NCI-H226 (cell line): ENCODE results near the gene DENND10.
A peak's percentile ranks its signal among the peaks of the same experiment; 100 is the strongest.
"Not testable (repeated sequence)": the region's sequence is repeated elsewhere in the genome, so short reads cannot be mapped to it uniquely, and the experiment has no call there.

Experiments used
- DNase-seq: peaks from one replicate; pipeline ENCODE4 v3.0.0-alpha.2; 2015

DENND10 gene, protein sequence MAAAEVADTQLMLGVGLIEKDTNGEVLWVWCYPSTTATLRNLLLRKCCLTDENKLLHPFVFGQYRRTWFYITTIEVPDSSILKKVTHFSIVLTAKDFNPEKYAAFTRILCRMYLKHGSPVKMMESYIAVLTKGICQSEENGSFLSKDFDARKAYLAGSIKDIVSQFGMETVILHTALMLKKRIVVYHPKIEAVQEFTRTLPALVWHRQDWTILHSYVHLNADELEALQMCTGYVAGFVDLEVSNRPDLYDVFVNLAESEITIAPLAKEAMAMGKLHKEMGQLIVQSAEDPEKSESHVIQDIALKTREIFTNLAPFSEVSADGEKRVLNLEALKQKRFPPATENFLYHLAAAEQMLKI

DNA sequence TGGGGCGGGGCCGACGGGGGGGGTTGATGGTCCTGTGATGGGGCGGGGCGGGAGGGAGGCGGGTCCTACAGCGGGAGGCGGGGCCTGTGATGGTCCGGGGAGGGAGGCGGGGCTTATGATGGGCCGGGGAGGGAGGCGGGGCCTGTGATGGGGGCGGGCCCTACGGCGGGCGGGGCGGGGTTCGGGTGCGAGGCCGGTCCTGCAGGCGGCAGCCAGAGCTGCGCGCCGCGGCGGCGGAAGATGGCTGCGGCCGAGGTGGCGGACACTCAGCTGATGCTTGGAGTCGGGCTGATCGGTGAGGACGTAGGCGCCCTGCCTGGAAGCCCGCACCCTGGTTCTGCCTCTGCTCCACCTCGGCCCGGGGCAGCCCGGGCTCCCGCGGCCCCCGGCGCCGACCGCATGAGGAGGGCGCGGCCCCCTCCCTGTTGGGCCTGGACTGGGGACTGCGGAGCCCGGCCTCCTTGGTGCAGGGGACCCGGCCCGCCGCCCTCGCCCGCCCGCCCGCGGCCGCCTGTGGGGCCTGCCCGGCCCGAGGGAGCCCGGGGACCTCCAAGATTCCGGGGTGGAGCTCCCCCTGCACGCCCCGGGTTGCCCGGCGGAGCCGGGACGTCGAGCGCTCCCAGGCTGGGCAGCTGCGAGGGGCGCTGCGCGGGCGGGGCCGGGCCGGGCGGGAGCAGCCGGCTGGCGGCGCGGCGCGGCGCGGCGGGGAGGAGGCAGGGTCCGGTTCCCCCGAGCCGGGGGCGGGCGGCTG, at the start of gene DENND10:
Gene DENND10 (plus strand): TSS at position 211 of the 751 bp plus-strand sequence. CDS start 30 bp downstream, at position 241.
- peak; percentile 37 for DNase-seq

DNA sequence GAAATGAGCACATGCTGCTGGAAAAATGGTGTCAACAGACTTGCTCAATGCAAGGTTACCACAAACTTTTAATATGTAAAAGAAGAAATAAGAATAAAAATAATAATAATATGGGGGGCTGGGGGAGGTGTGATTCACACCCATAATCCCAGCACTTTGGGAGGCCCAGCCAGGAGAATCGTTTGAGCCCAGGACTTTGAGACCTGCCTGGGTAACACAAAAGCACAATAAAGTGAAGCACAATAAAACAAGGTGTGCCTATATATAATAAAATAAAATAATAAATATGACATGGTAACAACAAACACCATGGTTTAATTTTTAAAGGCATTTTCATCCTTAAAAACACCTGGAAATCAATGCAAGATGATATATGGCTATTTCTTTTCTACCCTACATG, 48.4 kb upstream of the DENND10 start:
- DNase-seq = no peak

DNA sequence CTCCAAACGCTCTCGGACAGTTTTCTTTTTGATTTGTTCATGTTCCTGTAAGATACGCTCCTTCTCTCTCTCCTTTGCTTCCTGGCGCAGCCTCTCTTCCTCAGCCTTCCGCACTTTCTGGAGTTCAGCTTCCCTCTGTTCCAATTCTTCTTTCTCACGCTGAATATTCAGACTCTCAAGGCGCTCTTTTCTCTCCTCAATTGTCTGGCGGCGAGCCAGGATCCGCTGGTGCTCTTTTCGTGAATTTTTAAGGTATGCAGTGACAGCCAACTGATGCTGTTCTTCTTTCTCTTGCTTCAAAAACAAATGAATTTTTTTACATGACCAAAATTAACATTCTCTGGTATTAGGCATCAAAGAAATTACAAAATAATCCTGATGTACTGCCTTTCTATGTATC, 45.9 kb upstream of the DENND10 start:
- no peak for DNase-seq

DNA sequence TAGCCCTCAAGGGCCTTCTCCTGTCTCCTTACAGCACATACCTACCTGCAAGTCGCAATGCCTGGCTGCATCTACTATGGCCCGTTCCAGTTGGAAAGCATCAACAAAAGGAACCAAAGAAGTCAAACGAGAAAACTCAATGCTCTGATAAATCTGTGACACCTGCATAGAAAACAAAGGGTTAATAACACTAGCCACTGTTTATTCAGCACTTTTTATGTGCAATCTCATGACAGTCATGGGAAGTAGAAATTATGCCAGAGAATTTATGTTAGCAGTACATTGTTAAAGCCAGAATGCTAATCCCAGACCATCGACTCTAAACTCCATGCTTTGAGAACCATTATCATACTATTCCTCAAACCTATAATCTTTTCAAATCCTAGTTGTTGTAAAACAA, 44.4 kb upstream of the DENND10 start:
- no peak for DNase-seq

DNA sequence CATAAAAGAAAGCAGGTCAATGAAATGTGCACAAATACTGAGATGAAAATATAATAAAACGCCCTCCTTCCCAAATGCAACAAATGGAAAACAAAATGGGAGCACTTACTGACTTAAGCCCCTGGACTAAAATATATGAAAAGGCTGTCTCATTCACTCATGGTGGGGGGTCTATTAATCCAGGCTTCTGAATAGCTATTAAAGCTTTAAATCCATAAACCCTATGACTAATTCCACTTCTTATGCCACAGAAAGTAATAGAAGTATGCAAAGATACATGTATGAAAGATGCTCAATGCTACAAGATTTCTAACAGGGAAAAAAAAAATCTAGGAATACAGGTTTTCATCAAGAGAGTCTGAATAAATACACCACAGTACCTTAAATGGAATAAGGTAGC, 43.8 kb upstream of the DENND10 start:
- no peak for DNase-seq

DNA sequence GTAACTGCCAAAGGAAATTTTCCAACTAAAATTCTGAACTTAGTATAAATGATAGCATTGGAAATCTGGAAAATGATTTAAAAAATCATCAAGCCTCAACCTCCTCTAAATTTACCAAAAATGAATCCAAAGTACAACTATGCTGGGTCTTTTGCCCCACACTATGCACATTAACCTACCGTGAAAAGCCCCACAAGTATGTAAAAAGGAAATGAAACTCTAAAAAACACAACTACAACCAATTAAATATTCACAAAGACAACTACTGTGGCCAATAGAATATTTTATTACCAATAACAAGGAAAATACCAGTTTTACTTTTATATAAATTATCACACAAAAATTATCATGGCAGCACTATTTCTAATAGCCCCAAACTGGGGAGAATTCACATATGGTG, 42.6 kb upstream of the DENND10 start:
- DNase-seq = no peak

DNA sequence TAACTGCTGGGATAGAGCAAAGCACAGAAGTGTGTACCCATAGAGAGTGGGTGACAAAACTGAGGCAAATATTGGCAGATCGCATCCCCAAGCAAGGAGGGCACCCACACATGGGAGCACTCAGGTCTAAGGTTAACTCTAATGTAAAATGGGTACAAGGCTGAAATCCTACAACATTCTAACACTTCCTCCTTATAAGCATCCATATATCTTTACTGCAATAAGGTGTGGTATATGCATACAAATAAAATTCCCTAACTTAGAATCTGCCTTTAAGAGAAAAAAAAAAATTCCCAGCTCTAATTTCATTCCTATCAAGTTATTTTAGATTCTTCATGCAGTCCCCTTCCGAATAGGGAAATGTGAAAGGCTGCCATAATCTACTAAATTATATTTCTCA, 42.0 kb upstream of the DENND10 start:
- no peak for DNase-seq

DNA sequence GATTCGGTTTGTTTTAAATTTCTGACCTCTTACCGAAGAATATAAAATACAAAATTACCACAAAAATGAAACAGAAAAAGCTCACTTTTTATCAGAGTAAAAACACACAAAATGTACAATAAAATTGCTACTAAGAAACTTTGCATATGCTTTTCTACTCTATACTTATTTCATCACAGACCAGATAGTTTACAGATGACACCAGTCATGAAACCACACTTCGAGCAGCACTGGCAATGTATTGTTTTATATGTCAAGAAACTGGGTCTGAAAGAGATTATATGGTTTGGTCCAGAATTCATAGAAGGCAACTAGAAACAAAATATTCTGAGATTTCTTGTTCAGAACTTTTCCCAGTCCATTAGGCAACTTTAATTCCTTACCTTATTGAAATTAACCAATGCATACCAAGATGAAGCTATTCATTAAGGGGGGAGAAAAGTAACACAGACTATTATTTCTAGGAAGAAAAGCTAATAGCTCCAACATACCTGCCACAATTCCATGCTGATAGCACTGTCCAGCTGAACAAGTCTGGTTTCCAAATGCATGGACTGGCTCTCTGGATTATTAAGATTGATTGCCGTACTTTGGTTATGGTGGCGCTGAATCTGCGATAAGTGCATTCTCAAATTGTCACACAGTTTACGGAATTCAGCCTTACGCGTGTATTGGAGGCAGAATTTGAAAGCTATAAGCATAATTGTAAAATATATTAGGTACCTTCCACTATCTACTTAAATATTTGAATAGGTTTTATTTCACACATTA, 33.3 kb upstream of the DENND10 start:
- no peak for DNase-seq

DNA sequence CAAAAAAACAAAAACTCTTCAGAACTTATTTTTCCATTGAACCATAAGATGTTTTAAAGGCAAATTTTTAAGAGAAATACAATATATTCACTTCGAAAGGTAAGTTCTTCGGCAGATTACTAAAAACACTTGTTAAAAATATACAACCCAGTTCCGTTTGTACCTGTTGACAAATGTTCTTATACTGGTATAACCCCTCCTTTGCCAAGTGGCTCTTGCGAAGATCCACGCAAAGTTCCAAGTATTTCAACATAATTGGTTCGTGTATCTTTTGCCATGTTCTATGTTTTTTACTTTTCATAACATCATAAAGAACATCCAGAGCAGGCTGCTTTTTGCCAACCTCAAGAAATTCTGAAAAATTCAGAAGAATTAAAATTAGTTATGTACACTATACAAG, 30.3 kb upstream of the DENND10 start:
- no peak for DNase-seq

DNA sequence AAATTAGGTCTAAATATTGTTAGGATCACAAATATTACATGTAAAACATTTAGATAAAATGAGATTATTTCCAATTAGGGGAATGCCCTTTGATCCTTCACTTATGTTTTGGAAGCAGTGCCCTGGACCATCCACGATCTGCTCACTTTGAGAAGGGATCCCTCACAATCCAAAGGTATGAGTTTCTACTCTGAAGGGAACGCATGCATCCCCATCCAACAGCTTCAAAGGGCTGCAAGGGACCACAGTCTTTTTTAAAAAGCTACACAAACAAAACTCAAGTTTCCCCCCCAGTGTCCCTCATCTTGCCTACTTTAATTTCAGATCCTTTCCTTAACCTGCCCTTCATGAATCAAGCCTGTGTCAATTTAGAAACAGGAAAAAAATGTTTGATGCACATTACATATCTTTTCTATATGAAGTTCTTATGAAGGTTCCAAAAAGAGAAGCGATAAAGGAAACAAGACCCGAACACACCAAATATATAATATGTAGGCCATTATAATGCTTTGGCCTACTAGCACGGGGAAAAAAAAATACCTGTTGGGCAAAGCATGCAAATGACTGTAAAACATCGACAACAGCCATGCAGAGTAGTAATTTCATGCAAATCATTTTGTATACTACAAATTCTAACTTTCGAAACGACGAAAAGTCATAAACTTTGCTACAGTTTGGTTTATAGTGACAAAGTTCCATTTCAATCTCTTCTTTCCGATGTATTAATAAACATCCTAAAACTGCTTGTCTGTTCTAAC, 25.3 kb upstream of the DENND10 start:
- no peak for DNase-seq

DNA sequence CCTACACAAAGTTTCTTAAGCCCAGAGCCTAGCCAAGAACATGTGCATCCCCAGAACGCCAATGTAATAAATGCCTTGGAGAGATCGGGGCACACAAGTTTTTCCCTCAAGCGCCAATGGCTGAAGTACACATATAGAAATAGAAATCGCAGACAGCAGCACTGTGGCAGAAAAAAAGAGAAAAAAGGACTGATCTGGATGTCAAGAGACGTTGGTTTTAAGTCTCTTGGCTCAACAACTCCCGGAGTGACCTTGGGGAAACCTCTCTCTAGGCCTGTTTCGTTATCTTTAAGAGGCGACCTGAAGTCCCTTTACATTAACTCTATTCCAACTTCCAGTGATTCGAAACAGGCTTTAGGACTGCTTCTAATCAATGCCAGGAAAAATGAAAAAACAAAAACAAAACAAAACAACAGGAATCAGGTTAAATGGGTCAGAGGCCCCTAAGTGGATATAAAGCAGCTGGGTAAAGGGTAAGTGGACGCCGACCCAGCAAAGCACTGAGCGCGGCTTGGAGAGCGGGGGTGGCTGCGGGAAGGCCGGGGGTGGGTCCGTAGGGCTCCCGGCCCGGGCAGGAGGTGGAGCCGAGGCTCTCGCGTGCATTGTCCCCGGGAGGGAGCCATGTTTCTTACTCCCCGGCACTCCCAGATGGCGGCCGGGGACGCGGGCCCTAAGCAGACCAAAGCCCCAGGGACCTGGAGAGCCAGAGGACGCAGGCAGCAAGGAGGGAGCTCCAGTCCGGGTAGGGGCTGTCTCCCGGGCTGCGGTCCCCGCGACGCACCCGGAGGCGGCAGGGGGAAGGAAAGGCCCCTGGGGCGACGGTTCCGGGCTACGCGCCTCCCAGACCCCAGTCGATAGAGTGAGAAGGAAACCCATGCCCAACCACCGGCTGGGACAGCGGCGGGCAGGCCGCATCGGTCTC, 24.1 kb upstream of the DENND10 start:
- peak; percentile 48 for DNase-seq

DNA sequence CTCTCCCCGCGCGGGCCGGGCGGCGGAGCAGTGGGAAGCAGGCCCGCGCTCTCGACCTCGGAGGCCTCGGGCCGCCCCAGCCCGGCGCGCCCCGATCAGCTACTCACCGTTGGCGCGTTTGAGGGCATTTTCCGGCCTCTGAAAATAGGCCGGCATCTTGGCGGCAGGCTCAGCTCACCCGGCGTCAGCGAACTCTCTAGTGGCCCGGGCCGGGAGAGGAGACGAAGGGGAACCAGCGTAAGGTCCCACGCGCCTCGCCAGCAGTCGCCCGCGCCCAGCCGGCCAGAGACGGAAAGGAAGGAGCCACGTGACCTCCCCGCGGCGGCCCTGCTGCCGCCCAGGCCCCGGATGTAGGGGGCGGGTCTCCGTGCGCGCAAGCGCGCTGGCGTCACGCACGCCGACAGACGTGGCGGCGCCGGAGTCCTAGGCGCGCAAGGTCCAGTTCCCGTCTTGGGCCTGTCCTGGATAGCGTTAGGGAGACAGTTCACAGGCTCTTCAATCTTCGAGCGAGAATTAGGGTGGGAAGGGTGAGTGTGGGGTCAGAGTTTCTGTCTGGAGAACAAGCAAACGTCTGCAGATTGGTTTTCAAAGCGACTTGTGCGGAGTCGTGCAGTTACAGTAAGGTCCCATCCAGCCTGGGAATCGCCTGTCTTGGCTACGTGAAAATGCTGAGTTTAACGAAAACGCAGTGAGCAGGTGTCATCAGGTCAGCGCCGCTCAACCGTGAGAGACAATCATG, 23.2 kb upstream of the DENND10 start, which contains the start of gene EIF3A:
Gene EIF3A (minus strand): TSS at position 297 of the 739 bp plus-strand sequence. CDS start 141 bp downstream, at position 156.
- peak; percentile 67 for DNase-seq

DNA sequence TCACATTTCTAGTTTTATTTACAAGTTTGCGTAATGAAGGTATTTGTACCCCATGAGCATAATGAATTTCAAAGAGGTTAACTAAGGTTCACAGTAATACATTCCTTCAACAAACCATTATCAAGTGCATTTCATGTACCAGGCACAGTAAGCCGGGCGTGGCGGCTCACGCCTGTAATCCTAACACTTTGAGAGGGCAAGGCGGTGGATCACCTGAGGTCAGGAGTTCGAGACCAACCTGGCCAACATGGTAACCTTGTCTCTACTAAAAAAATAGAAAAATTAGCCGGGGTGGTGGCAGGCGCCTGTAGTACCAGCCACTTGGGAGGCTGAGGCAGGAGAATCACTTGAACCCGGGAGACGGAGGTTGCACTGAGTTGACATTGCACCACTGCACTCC, 19.0 kb upstream of the DENND10 start:
- no peak for DNase-seq

DNA sequence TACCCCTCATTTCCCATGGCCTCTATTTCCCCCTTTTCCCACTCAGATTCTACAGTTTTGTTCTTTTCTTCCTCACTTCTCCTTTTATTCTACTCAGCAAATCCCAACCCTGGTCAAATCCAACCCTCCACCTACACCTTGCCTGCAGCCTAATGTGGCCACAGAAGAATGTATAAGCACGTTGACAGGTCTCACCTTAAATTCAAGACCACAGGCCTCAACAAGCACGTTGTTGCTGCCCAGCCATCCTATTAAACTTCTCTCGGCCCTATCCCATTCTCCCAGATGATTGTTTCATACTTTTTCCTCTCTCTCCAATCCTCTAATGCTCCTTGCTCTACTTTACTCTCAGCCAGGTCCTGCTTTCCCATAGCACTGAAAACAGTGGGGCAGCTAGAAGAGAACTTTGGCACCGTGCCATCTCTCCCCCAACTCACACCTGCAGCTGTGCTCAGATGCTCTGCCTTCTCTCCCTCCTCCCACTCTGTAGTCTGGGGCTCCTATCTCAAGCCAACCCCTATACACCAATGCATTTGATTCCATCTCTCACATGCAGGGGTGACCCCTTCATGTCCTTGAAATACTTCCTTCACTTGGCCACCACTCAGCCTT, 16.5 kb upstream of the DENND10 start:
- DNase-seq = no peak

DNA sequence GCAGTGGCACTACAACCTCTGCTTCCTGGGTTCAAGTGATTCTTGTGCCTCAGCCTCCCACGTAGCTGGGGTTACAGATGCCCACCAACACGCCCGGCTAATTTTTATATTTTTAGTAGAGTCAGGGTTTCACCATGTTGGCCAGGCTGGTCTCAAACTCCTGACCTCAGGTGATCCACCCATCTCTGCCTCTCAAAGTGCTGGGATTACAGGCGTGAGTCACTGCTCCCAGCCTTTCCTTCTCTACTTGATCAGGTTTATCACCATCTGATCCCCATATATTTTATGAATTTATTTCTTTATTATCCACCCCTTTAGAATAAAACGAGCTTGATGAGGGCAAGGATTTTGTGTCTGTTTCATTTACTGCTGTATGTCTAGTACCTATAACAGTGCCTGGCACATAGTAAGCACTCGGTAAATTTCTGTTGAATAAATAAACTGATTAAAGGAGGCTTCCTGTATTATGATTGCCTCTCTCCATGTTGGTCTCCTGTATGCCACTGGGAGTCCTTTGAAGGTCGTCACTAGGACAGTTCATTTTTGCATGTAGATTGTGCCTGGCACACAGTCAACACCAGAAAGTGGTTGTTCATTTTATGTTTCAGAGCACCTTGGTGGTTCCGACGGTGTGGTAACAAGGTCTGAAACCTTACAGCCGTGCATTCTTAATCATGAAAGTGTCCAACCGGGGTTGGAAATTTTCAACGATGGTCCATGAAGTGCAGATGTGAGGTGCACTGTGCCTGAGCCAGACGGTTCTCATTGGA, 13.7 kb upstream of the DENND10 start:
- DNase-seq = no peak

DNA sequence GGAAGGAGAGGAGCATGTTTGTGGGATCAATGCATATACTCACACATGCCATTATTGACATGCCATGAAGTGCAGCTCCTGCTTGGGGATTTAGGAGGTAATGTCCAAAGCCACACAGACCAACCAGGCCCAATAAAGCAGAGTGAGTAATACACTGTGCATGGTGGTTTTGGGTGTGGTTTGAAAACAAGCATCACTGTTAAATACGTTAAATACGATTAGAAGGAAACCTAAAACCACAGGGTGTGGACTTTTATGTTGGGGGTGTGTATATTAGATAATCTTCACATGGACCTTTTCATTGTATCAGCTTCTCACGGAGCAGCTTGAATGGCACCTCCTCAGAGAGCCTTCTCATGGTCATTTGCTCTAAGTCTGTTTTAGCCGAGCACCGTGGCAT, 12.9 kb upstream of the DENND10 start:
- DNase-seq = peak; percentile 73

DNA sequence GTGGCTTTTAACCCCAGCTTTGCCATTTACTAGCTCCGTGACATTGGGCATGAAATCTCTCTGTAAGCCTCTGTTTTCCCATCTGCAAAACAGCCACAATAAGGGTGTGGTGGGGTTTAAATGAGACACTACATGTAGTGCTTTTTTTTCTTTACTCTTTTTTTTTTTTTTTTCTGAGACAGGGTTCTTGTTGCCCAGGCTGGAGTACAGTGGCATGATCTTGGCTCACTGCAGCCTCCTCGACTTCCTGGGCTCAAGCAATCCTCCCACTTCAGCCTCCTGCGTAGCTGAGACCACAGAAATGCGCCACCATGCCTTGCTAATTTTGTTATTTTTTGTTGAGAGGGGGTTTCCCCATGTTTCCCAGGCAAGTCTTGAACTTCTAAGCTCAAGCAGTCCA, 8.3 kb upstream of the DENND10 start:
- DNase-seq = no peak

DNA sequence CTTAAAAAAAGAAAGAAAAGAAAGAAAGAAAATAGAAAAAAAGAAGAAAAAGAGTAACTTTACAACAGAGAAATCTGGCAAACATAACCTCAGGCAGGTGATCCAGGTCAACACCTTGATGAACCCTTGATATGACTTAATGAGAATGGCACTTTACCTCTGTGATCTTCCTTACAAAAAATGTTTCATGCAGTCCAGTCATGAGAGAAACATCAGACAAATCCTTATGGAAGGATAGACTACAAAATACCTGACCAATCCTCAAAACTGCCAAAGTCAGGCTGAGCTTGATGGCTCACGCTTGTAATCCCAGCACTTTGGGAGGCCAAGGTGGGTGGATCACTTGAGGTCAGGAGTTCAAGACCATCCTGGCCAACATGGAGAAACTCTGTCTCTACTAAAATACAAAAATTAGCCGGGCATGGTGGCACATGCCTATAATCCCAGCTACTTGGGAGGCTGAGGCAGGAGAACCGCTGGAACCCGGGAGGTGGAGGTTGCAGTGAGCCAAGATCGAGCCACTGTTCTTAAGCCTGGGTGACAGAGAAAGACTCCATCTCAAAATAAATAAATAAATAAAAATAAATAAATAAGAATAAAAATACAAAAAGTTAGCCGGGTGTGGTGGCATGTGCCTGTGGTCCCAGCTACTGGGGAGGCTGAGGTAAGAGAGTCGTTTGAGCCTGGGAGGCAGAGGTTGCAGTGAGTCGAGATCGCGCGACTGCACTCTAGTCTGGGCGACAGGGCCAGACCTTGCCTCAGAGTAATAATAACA, 7.1 kb upstream of the DENND10 start:
- DNase-seq = not testable (repeated sequence)

DNA sequence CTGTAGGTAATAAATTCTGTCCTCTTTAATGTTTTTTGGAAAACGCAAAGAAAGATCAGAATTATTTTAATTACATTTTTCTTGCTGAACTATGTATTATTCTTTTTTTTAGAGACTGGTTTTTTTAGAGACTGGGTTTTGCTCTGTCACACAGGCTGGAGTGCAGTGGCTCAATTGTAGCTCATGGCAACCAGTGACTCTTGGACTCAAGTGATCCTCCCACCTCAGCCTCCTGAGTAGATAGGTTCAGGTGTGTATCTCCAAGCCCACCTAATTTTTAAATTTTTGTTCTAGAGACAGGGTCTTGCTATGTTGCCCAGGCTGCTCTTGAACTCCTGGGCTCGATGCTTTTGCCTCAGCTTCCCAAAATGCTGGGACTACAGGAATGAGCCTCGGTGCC, 5.3 kb upstream of the DENND10 start:
- no peak for DNase-seq
